HepG2 (cell line): ENCODE results near the gene MAST1.

Experiments used
- DNMT1 ChIP-seq: sonication (generic); formaldehyde crosslinking; IDR thresholded peaks from 2 replicates; pipeline ENCODE4 v1.5.1; 2020; ENCODE audit warnings: mild to moderate bottlenecking, missing genetic modification reagents
- EZH2 ChIP-seq: conservative IDR thresholded peaks from 2 replicates; pipeline ENCODE4 v1.6.1; 2012; ENCODE audit warnings: mild to moderate bottlenecking, low read depth, low read length, moderate library complexity
- KAT2B ChIP-seq: fragments of 150-350 bp; IDR thresholded peaks from 2 replicates; pipeline ENCODE4 v1.6.1; 2014; ENCODE audit warnings: low read depth, low read length, borderline replicate concordance
- POLR2AphosphoS5 ChIP-seq: IDR thresholded peaks from 2 replicates; pipeline ENCODE4 v1.6.1; 2012; ENCODE audit warnings: low read depth, low read length
- U2AF2 ChIP-seq: fragments of 200-400 bp; formaldehyde crosslinking; IDR thresholded peaks from 2 replicates; pipeline ENCODE4 v1.6.1; 2017; ENCODE audit warnings: low read depth, mild to moderate bottlenecking, low read length
- ZNF616 ChIP-seq: sonication (generic); formaldehyde crosslinking; IDR thresholded peaks from 2 replicates; pipeline ENCODE4 v1.5.0; 2020; ENCODE audit warnings: low read depth, mild to moderate bottlenecking, missing genetic modification reagents

DNA sequence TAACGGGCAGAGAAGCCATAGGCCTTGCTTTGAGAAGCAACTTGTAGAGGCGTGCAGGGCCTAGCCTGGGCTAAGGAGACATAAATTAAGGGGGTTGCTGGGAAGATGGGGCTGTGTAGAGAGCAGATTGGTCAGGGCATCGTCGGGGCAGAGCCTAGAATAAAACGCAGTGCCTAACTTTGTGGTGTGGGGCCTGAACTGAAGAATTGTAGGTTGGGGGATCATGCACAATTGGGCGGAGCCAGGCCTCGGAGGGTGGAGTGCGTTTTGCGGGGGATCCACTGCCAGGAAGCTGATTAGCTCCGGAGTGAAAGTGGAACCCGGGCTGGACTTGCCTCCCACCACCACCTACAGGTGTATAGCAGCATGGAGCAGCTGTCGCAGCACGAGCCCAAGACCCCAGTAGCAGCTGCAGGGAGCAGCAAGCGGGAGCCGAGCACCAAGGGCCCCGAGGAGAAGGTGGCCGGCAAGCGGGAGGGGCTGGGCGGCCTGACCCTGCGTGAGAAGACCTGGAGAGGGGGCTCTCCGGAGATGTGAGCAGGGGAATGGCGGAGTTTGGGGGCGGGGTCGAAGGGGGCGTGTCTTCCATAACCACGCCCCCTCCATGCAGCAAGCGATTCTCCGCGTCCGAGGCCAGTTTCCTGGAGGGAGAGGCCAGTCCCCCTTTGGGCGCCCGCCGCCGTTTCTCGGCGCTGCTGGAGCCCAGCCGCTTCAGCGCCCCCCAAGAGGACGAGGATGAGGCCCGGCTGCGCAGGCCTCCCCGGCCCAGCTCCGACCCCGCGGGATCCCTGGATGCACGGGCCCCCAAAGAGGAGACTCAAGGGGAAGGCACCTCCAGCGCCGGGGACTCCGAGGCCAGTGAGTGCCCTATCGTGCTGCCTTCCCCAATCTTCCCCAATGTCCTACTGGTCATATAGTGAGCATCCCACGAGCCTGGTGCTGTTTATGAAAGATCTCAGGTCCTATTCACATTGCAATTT lies 29.1 kb downstream of the MAST1 start:
- no peak for TF ChIP-seq U2AF2
- TF ChIP-seq DNMT1 (CRISPR knock-in tag), result no peak
- no peak for TF ChIP-seq KAT2B
- TF ChIP-seq POLR2AphosphoS5, result no peak
- TF ChIP-seq ZNF616 (CRISPR knock-in tag), result no peak
- no peak for TF ChIP-seq EZH2
